ENCODE measurements around the gene UBE2D3. TPM values are rescaled to one million over a fixed set of nuclear protein-coding genes. Genes with fewer than 3 reads are reported as not detected.

The UBE2D3 gene
- total RNA-seq, 1 experiment from 2014 or later = 325 TPM

DNA sequence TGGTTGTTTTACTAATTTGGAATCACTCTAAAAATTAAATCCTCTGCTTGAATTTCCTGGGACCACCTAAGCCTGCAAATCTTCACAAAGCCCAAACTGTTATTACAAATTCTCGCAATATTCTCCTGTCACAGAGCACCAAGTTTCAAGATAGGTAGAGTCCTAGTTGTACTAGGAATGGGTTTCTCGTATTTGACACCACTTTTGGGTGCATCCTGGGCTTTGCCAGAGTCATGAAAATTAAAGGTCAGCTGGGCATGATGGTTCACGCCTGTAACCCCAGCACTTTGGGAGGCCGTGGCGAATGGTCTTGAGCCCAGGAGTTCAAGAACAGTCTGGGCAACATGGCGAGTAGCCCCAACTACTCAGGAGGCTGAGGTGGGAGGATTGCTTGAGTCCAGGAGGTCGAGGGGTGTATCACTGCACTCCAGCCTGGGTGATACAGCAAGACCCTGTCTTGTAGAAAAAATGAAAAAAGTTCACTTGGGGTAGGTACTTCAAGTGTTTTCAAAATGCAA, 36.0 kb downstream of the UBE2D3 start:
- no peak for DNase-seq (ENCODE audit: low read depth)

GRCh38 chr4:102789317-102789717, 38.0 kb downstream of the UBE2D3 start:
- DNase-seq (ENCODE audit: low read depth) = peak; percentile 67

GRCh38 chr4:102787944-102788343, 39.4 kb downstream of the UBE2D3 start:
- no peak for DNase-seq (ENCODE audit: low read depth)

DNA sequence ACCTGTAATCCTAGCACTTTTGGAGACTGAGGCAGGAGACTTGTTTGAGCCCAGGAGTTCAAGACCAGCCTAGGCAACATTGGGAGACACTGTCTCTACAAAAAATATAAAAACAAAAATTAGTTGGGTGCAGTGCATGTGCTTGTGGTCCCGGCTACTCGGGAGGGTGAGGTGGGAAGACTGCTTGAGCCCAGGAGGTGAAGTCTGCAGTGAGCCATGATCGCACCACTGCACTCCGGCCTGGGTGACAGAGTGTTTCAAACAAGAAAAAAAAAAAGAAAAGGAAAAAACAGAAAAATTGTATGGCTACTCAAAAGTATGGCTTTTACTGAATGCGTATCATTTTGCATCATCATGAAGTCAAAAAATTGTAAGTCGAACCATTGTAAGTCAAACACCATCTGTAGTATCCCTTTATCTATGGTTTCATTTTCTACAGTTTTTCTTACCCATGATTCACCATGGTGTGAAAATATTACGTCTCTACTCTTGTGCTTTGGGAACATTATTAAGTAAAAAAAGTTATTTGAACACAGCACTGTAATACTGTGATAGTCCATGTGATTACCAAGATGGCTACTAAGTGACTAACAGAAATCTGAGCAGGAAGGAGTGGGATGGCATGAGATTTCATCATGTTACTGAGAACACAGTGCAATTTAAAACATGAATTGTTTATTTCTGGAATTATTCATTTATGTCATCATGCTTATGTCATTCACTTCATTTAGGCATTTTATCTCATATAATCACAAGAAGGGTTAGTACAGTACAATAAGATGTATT, 40.1 kb downstream of the UBE2D3 start:
- peak; percentile 24 for DNase-seq (ENCODE audit: low read depth)

DNA sequence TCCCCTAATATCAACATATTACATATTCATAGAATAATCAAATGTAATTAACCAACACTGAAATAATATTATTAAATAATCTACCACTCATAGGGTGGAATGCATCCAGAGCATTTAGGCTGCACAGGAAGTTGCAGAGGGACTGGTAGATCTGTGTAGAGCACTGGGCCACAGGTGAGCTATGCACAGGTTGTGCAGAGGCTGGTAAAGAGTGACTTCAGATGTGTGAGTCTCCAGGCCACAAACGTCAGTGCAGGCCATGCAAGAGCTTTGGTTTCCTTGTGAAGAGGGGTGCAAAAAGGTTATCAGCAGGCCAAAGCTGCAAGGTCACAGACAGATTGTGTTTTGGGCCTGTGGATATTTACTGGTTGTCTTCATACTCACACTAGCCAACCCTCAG, 41.1 kb downstream of the UBE2D3 start:
- no peak for DNase-seq (ENCODE audit: low read depth)

DNA sequence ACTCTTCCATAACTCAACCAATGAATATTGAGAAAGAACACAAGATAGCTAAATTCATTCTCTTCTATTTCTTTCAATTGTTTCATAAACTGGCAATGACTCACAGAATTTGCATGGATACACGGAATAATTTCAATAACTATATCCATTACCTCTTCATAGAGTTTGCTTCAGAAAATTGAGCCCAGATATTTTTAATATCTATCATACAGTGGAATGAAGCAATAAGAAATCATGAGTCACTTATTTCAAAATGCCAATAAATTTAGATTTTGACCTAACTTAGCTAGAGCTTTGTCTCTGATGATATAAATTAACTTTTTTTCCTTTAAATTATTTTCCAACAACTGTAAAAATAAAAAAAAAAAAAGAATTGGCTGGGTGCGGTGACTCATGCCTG, 44.3 kb downstream of the UBE2D3 start:
- DNase-seq (ENCODE audit: low read depth) = no peak

DNA sequence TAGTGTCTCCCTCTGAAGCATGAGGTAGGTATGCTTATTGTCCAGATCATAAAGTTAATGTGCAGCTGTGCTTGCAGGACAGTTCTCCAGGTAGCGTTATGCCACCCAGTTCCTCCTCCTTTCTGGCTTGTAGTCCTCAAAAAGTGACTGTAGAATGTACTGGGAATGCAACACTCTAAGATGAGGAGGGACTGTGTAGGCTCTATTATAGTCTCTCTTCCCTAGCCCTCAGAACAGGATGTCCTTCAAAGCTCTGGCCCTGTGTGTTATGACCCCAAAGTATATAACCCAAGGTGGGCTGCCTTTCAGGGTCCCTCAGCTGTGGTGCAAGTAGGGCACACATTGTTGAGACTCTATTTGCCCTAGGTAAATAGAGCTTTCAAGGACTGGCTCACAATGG, 45.8 kb downstream of the UBE2D3 start:
- DNase-seq (ENCODE audit: low read depth) = no peak

GRCh38 chr4:102780476-102781144, 46.7 kb downstream of the UBE2D3 start:
- DNase-seq (ENCODE audit: low read depth) = peak; percentile 68

DNA sequence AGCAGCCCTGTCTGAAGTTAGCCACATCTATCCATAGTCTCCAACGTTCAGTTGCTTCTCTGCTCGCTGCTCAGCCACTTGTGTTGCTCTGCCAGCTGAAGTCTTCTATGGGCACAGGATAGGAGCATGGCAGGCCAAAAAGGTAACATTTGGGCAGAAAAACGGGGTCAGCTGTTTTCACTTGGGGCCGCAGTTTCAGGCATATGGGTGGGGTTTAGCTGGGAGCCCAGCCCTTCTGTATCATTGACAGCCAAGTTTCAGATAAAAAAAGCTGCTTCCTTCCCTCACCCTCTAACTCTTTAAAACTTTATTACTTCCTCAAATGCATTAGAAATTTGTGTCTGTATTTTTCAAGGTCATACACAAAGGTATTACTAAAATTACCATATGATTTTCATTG, 48.1 kb downstream of the UBE2D3 start:
- no peak for DNase-seq (ENCODE audit: low read depth)

- DNase-seq (ENCODE audit: low read depth) = no peak
Measured at GRCh38 chr4:102778720-102779119, 48.6 kb downstream of the UBE2D3 start.

- no peak for DNase-seq (ENCODE audit: low read depth)
Measured at GRCh38 chr4:102775805-102776204, 51.5 kb downstream of the UBE2D3 start.

DNA sequence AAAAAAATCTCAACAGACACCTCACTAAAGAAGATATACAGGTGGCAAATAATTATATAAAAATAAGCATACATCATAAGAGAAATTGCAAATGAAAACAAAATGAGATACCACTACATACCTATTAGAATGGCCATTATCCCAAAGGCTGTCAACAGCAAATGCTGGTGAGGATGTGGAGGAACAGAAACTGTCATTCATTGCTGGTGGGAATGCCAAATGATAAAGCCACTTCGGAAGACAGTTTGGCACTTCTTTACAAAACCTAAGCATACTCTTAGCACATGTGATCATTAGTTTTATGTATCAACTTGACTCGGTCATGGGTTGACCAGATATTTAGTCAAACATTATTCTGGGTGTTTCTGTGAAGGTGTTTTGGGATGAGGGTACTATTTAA, 53.1 kb downstream of the UBE2D3 start:
- no peak for DNase-seq (ENCODE audit: low read depth)

GRCh38 chr4:102772738-102773340, 54.5 kb downstream of the UBE2D3 start:
- DNase-seq (ENCODE audit: low read depth) = no peak

GRCh38 chr4:102764901-102765300, 62.5 kb downstream of the UBE2D3 start:
- no peak for DNase-seq (ENCODE audit: low read depth)

DNA sequence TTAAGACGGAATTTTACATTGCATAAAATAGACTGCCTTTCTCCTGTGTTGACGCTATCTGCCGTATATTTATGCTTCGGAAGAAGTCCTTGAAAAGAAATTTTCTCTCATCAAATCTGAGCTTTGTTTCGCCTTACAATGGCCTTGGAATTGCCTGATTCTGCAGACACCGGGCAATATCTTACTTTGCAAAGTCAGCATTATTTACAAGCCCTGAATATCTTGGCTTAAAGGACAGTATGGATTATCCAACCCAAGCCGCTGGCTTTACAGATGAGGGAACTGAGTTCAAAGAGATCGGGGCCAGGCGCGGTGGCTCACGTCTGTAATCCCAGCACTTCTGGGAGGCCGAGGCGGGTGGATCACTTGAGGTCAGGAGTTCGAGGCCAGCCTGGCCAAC, 65.4 kb downstream of the UBE2D3 start:
- no peak for DNase-seq (ENCODE audit: low read depth)

- DNase-seq (ENCODE audit: low read depth) = peak; percentile 7
Measured at GRCh38 chr4:102761296-102761701, 66.1 kb downstream of the UBE2D3 start.

- peak; percentile 76 for DNase-seq (ENCODE audit: low read depth)
Measured at GRCh38 chr4:102760645-102761295, 66.6 kb downstream of the UBE2D3 start, which contains the start of gene MANBA. MANBA (minus strand) TSS chr4:102760968; CDS start chr4:102760894, 74 bp downstream.

DNA sequence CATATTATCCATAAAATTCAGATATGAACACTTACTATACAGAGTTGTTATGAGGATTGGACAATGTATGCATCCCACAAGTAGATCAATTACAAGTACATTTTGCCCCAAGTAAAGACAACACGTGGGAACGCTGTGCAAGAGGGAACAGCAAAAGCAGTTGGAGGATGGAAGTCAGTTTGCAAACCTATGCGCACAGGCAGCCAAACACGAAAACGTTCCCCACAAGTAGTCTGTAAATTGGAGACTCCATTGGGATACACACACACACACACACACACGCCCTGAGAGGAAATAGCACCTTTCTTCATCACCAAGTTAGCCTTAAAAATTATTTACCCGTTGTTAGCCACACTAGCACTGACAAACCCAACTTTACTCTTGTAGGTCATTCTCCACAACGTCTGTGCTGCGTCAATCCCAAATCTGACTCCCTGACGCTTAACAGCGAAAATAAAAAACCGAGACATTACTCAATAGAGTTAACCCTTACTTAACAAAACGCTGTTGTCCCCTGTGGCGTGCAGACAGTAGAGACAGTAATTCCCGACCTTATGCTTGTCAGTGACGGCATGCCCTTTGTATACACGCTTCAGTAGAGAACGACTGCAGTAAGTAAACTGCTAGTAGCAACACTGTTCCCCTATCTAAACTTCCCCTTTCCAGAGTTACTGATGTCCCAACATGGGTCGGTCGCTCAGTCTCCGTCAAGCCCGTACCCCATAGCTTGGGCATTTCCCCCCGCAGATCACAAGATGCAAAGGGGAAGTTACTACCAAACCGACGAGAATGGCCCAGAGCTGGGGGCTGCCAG, 67.3 kb downstream of the UBE2D3 start:
- DNase-seq (ENCODE audit: low read depth) = peak; percentile 50

DNA sequence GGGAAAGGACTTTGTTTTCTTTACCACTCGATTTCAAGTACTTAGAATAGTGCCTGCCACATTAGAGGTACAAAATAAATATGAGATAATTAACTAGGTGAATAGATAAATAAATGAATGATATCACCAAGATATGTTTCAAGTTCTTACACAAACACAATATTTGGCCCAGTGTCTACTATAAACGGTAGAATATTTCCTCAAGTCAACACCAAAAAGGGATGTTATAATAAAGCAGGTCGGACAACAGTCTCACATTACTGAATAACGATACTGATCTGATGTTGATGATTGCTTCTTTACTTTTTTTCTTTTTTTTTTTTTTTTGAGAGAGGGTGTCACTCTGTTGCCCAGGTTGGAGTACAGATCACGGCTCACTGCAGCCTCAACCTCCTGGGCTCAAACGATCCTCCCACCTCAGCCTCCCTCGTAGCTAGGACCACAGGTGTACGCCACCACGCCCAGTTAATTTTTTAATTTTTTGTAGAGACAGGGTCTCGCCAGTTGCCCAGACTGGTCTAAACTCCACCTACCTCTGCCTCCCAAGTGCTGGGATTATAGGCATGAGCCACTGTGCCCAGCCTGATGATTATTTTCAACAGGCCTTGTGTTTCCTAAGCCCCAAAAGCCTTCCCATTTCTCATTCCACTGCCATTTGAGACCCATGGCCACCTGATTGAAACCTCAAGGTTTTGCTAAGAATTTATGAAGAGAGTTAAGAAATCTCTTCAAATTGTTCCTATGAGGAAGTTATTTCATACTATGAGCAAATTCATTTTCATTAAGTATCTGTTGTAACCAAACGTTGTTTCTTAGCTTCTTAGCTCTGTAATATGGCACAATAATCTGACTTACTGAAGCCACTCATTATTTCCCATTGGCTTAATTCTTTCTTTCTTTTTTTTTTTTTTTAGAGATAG, 68.8 kb downstream of the UBE2D3 start:
- DNase-seq (ENCODE audit: low read depth) = no peak

DNA sequence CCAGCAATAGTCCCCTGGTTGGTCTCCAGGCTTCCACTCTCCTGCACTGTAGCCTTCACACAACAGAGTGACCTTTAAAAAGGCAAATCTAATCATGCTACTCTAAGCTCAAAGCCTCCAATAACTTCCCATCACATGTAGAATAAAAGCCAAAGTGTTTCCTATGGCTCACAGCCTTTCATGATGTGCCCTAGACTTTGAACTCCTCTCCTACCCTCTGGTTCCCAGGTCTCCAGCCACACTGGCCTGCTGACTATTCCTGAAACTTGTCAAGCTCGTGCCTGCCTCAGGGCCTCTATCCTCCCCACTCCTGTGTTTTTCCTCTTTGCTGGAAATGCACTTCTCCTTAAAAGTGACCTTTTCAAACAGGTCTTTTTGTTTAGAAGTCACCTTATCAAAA, 69.7 kb downstream of the UBE2D3 start:
- DNase-seq (ENCODE audit: low read depth) = no peak

Data from M059J (cell line).